Activated naive CD8-positive, alpha-beta T cell treated with anti-CD3 and anti-CD28 coated beads, Interleukin-2, amount 50 U/mL, for 24 hours (primary cell): ENCODE results near the gene PAPOLA.

ENCODE experiments used
- ATAC-seq: fragments of 150-1000 bp; cut with Tn5 transposase; one replicate; pipeline ENCODE4 v1.10.0; 2021
- DNase-seq: peaks from one replicate; pipeline ENCODE4 v3.0.0; 2021
- H3K27ac Mint-ChIP-seq: one replicate; pipeline ENCODE4 v1.8.0; 2021; ENCODE audit warnings: mild to moderate bottlenecking, mixed read lengths
- H3K27me3 Mint-ChIP-seq: one replicate; pipeline ENCODE4 v1.8.0; 2021; ENCODE audit warnings: mixed read lengths
- H3K36me3 Mint-ChIP-seq: one replicate; pipeline ENCODE4 v1.8.0; 2021; ENCODE audit warnings: low read depth, mixed read lengths
- H3K4me1 Mint-ChIP-seq: one replicate; pipeline ENCODE4 v1.8.0; 2021; ENCODE audit warnings: mixed read lengths
- H3K4me3 Mint-ChIP-seq: one replicate; pipeline ENCODE4 v1.8.0; 2021; ENCODE audit warnings: mild to moderate bottlenecking, moderate library complexity, mixed read lengths
- H3K9me3 Mint-ChIP-seq: one replicate; pipeline ENCODE4 v1.8.0; 2021; ENCODE audit warnings: mixed read lengths

Gene PAPOLA

GRCh38 chr14:96512122-96512521 lies 9.9 kb downstream of the PAPOLA start:
- H3K36me3 Mint-ChIP-seq: no peaks in the 10 kb centered on the region
- DNase-seq (no peak), ATAC-seq (no peak)
- no peak overlapping the region for H3K4me3 Mint-ChIP-seq
- no peak overlapping the region for H3K27ac Mint-ChIP-seq
- no peaks in the 10 kb centered on the region for H3K9me3 Mint-ChIP-seq
- no peaks in the 10 kb centered on the region for H3K27me3 Mint-ChIP-seq
- H3K4me1 Mint-ChIP-seq: peaks cover 84% of the 10 kb centered on the region

DNA sequence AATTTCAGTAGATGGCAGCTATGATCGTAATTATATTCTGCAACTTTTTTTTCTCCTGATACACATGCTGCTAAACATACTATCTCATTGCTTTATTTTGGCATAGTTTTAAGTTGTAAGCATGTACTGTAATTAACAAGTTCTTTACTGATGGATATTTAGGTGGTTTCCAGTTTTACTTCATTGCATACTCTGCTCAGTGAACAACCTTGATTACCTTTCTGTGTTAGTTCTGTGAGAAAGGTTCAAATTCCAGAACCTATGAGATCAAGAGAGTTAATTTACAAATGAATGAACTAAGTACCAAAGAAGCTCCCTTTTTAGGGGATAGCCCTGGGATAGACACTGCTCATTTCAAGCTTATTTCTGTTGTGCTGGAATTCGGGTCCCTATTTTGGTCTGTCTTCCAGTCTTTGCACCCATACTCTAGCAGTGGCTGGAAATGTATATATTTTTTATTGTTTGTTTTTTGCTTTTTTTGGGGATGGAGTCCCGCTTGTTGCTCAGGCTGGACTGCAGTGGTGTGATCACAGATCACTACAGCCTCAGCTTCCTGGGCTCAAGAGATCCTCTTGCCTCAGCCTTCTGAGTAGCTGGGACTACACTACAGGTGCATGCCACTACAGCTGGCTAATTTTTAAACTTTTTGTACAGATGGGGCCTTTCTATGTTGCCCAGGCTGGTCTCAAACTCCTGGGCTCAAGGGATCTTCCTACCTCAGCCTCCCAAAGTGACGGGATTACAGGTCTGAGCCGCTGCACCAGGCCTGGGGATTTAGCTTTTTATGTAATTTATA lies 10.6 kb downstream of the PAPOLA start:
- ATAC-seq: no peak
- H3K4me1 Mint-ChIP-seq: peaks cover 88% of the 10 kb centered on the region
- H3K4me3 Mint-ChIP-seq: no peak overlapping the region

DNA sequence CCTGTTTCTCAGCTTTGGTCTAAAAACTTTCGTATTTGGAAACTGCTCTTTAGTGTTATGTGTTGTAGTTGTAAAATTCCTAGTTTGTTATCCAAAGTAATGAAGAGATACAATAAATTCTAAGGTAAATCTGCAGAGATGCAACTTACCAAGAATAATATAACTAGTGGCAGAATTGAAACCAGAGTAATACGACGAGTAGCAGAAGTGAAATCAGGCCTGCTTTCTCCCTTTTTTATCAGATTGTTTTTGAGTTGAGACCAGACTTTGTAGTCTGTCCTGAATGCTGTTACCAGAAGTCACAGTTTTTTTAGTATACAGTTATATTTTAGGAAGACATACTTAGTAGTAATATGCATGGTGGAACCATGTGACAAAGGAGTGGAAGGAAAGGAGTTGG lies 12.5 kb downstream of the PAPOLA start:
- H3K9me3 Mint-ChIP-seq: no peaks in the 10 kb centered on the region
- peak overlapping the region; percentile 30 for H3K27ac Mint-ChIP-seq
- DNase-seq (no peak), ATAC-seq (no peak)
- no peak overlapping the region for H3K4me3 Mint-ChIP-seq
- peaks cover 77% of the 10 kb centered on the region for H3K4me1 Mint-ChIP-seq
- peaks cover under 1% of the 10 kb centered on the region for H3K36me3 Mint-ChIP-seq
- no peaks in the 10 kb centered on the region for H3K27me3 Mint-ChIP-seq

More for the DNA sequence above, 10.6 kb downstream of the PAPOLA start:
- DNase-seq: no peak
- Mint-ChIP-seq H3K27ac (no peak overlapping the region), H3K36me3 (no peaks in the 10 kb centered on the region), H3K27me3 (no peaks in the 10 kb centered on the region), H3K9me3 (no peaks in the 10 kb centered on the region)

- Mint-ChIP-seq H3K9me3 (no peaks in the 10 kb centered on the region), H3K27ac (no peak overlapping the region), H3K4me3 (no peak overlapping the region), H3K36me3 (peaks cover 8% of the 10 kb centered on the region), H3K27me3 (no peaks in the 10 kb centered on the region), H3K4me1 (peaks cover 71% of the 10 kb centered on the region)
- DNase-seq (no peak), ATAC-seq (no peak)
Measured at GRCh38 chr14:96515731-96516130, 13.5 kb downstream of the PAPOLA start.

GRCh38 chr14:96516351-96516750 lies 14.2 kb downstream of the PAPOLA start:
- Mint-ChIP-seq H3K36me3 (peaks cover 13% of the 10 kb centered on the region), H3K4me1 (peaks cover 65% of the 10 kb centered on the region), H3K9me3 (no peaks in the 10 kb centered on the region), H3K27ac (no peak overlapping the region), H3K27me3 (no peaks in the 10 kb centered on the region), H3K4me3 (no peak overlapping the region)
- no peak for ATAC-seq
- DNase-seq: no peak

DNA sequence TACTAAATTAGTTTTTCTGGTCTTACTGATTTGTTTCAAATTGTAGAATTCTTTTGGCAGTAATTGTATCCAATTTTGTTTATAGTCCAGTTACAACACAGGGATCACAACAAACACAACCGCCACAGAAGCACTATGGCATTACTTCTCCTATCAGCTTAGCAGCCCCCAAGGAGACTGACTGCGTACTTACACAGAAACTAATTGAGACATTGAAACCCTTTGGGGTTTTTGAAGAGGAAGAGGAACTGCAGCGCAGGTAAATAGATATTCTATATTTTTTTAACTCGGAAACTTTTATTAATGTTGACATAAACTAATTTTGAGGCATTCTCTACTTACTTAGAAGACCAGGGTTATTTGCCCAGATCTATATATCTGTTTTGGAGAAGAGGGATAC lies 17.8 kb downstream of the PAPOLA start:
- Mint-ChIP-seq H3K9me3 (no peaks in the 10 kb centered on the region), H3K36me3 (peaks cover 17% of the 10 kb centered on the region), H3K4me1 (peaks cover 36% of the 10 kb centered on the region), H3K27ac (no peak overlapping the region), H3K27me3 (no peaks in the 10 kb centered on the region), H3K4me3 (no peak overlapping the region)
- ATAC-seq: no peak
- no peak for DNase-seq

GRCh38 chr14:96525452-96525851 lies 23.3 kb downstream of the PAPOLA start:
- no peak for DNase-seq
- Mint-ChIP-seq H3K27me3 (no peaks in the 10 kb centered on the region), H3K36me3 (peaks cover 39% of the 10 kb centered on the region)

DNA sequence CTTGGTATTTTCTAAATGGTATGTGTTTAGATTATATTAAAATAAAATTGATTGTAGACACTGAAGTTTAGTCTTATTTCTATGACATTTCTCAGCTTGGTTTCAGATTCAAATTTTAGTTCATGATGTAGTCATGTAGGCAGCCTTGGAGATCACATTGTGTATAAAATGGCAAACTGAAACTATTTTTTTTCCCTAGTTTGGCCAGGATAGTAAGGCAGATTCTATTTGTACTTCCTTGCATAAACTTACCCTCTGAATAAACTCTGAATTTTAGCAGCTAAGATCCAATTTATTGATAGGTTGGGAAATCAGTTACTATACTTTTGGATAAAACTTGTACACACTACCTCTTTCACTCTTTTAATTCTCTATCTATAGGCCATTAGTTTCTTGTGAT lies 30.4 kb downstream of the PAPOLA start:
- Mint-ChIP-seq H3K36me3 (peaks cover 50% of the 10 kb centered on the region), H3K4me1 (peaks cover 5% of the 10 kb centered on the region), H3K4me3 (no peak overlapping the region)

More at GRCh38 chr14:96525452-96525851, 23.3 kb downstream of the PAPOLA start:
- H3K9me3 Mint-ChIP-seq: no peaks in the 10 kb centered on the region
- H3K27ac Mint-ChIP-seq: no peak overlapping the region
- ATAC-seq: no peak
- H3K4me1 Mint-ChIP-seq: no peaks in the 10 kb centered on the region
- H3K4me3 Mint-ChIP-seq: no peak overlapping the region

GRCh38 chr14:96536807-96537206 lies 34.6 kb downstream of the PAPOLA start:
- H3K9me3 Mint-ChIP-seq: no peaks in the 10 kb centered on the region
- H3K4me3 Mint-ChIP-seq: no peak overlapping the region
- H3K4me1 Mint-ChIP-seq: peaks cover 25% of the 10 kb centered on the region
- H3K27me3 Mint-ChIP-seq: no peaks in the 10 kb centered on the region
- ATAC-seq: no peak
- H3K27ac Mint-ChIP-seq: no peak overlapping the region
- DNase-seq: no peak
- peaks cover 54% of the 10 kb centered on the region for H3K36me3 Mint-ChIP-seq

More for the DNA sequence above, 30.4 kb downstream of the PAPOLA start:
- DNase-seq (no peak), ATAC-seq (no peak)
- no peaks in the 10 kb centered on the region for H3K27me3 Mint-ChIP-seq
- no peaks in the 10 kb centered on the region for H3K9me3 Mint-ChIP-seq
- no peak overlapping the region for H3K27ac Mint-ChIP-seq

- peaks cover 25% of the 10 kb centered on the region for H3K4me1 Mint-ChIP-seq
- H3K9me3 Mint-ChIP-seq: no peaks in the 10 kb centered on the region
- peak overlapping the region; percentile 52 for H3K27ac Mint-ChIP-seq
- no peak overlapping the region for H3K4me3 Mint-ChIP-seq
- ATAC-seq (peak; percentile 69), DNase-seq (no peak)
- H3K27me3 Mint-ChIP-seq: no peaks in the 10 kb centered on the region
- peaks cover 48% of the 10 kb centered on the region for H3K36me3 Mint-ChIP-seq
Measured at GRCh38 chr14:96538097-96538989, 36.2 kb downstream of the PAPOLA start.

DNA sequence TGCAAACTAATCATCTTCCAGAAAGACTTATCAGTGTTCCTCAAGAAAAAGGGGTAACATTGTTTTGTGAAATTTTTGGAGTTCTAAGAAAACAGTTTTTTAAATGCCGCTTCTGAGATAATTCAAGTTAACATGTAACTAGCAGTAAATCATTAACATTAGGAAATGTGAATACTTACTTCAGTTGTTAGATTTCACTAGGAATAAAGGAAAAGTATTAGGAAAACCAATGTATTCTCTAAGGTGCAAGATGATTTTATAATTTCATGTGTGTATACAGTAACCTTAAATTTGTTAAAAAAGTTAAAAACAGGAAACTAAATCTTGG lies 36.8 kb downstream of the PAPOLA start:
- H3K36me3 Mint-ChIP-seq: peaks cover 46% of the 10 kb centered on the region
- ATAC-seq: no peak
- no peak overlapping the region for H3K27ac Mint-ChIP-seq
- H3K4me1 Mint-ChIP-seq: peaks cover 27% of the 10 kb centered on the region
- no peak overlapping the region for H3K4me3 Mint-ChIP-seq
- H3K27me3 Mint-ChIP-seq: no peaks in the 10 kb centered on the region
- H3K9me3 Mint-ChIP-seq: no peaks in the 10 kb centered on the region
- DNase-seq: no peak

DNA sequence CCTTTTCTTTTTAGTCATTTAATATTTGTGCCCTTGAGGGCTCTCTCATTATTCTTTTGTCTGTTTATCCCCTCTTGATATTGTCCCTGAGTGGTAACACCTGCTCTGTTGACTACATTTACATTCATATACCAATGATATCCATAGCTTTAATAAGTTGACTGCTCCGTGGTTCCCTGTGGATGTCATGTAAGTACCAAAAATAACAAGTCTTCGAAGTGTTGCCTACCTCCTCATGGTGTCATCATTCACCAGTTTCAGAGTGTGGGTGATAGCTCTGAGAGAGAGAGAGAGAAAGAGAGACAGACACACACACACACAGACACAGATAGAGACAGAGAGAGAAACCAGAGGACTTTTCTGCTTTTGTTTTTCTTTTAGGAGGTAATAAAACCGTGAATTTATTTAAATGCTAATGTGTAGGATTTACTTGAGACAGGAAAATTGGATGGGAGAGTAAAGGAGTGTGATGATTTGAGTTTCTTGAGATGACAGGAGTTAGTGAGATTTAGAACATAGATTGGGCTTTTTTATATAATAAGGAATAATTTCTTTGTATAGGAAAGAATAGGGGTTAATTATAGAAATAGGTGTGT lies 52.2 kb downstream of the PAPOLA start:
- peaks cover 40% of the 10 kb centered on the region for H3K36me3 Mint-ChIP-seq
- peaks cover 5% of the 10 kb centered on the region for H3K4me1 Mint-ChIP-seq
- DNase-seq (no peak), ATAC-seq (no peak)
- no peaks in the 10 kb centered on the region for H3K9me3 Mint-ChIP-seq
- no peak overlapping the region for H3K4me3 Mint-ChIP-seq
- H3K27ac Mint-ChIP-seq: peak overlapping the region; percentile 5
- no peaks in the 10 kb centered on the region for H3K27me3 Mint-ChIP-seq

DNA sequence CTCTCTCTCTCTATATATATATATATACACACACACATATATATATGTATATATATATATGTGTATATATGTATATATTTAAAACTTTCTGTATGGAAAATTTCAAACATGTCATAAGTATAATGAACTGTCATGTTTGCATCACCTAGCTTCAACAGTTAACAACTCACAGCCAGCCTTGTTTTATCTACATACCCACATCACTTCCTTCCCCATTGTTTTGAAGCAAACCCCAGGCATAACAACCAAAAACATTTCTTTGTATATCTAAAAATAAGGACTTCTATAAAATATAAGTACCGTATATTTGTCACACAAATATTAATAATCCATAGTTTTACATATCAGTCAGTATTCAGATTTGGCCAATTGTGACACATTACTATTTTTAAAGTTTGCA lies 57.4 kb downstream of the PAPOLA start:
- Mint-ChIP-seq H3K27ac (no peak overlapping the region), H3K36me3 (peaks cover 37% of the 10 kb centered on the region), H3K27me3 (no peaks in the 10 kb centered on the region), H3K9me3 (no peaks in the 10 kb centered on the region), H3K4me1 (peaks cover under 1% of the 10 kb centered on the region), H3K4me3 (no peak overlapping the region)
- ATAC-seq: no peak
- DNase-seq: no peak

GRCh38 chr14:96564389-96564788 lies 62.2 kb downstream of the PAPOLA start:
- Mint-ChIP-seq H3K36me3 (peaks cover 39% of the 10 kb centered on the region), H3K9me3 (no peaks in the 10 kb centered on the region), H3K27ac (no peak overlapping the region), H3K4me3 (no peak overlapping the region), H3K27me3 (no peaks in the 10 kb centered on the region), H3K4me1 (no peaks in the 10 kb centered on the region)
- DNase-seq (no peak), ATAC-seq (no peak)

GRCh38 chr14:96565811-96566210 lies 63.6 kb downstream of the PAPOLA start:
- Mint-ChIP-seq H3K27ac (no peak overlapping the region), H3K36me3 (peaks cover 37% of the 10 kb centered on the region), H3K27me3 (no peaks in the 10 kb centered on the region), H3K9me3 (no peaks in the 10 kb centered on the region), H3K4me3 (no peak overlapping the region), H3K4me1 (no peaks in the 10 kb centered on the region)
- no peak for DNase-seq
- no peak for ATAC-seq
